NCI-H1105 treated with DMSO at 0.1 percent for 48 hours (cell line): ENCODE results near the gene JOSD2.
A peak's percentile ranks its signal among the peaks of the same experiment; 100 is the strongest.

Source experiments
- DNase-seq: peaks from one replicate; lab custom pipeline; 2025; lab: John Stamatoyannopoulos, UW

Gene JOSD2

GRCh38 chr19:50512999-50513745 lies 2.2 kb upstream of the JOSD2 start:
- DNase-seq, result no peak

GRCh38 chr19:50512112-50512998 lies 1.4 kb upstream of the JOSD2 start:
- DNase-seq, result no peak

- DNase-seq, result peak; percentile 95
Measured at GRCh38 chr19:50510700-50511068, 307 bp downstream of the JOSD2 start.

- no peak for DNase-seq
Measured at GRCh38 chr19:50510121-50510670, 795 bp downstream of the JOSD2 start.

- no peak for DNase-seq
Measured at GRCh38 chr19:50509366-50509765, 1.6 kb downstream of the JOSD2 start.

GRCh38 chr19:50508843-50509190 lies 2.2 kb downstream of the JOSD2 start:
- no peak for DNase-seq

GRCh38 chr19:50507376-50507775 lies 3.6 kb downstream of the JOSD2 start:
- DNase-seq, result no peak

GRCh38 chr19:50506700-50507099 lies 4.3 kb downstream of the JOSD2 start:
- DNase-seq, result no peak

GRCh38 chr19:50505856-50506611 lies 5.0 kb downstream of the JOSD2 start:
- no peak for DNase-seq

GRCh38 chr19:50501568-50502475 lies 9.2 kb downstream of the JOSD2 start:
- DNase-seq, result no peak

- DNase-seq, result no peak
Measured at GRCh38 chr19:50501186-50501567, 9.8 kb downstream of the JOSD2 start.

- no peak for DNase-seq
Measured at GRCh38 chr19:50500753-50501151, 10.2 kb downstream of the JOSD2 start.

- no peak for DNase-seq
Measured at GRCh38 chr19:50500060-50500752, 10.8 kb downstream of the JOSD2 start.

- DNase-seq, result no peak
Measured at GRCh38 chr19:50498219-50499056, 12.6 kb downstream of the JOSD2 start.

GRCh38 chr19:50497022-50497405 lies 14.0 kb downstream of the JOSD2 start:
- no peak for DNase-seq

- DNase-seq, result no peak
Measured at GRCh38 chr19:50496189-50497021, 14.6 kb downstream of the JOSD2 start.

- DNase-seq, result no peak
Measured at GRCh38 chr19:50495020-50495531, 15.9 kb downstream of the JOSD2 start.

GRCh38 chr19:50494186-50495019 lies 16.6 kb downstream of the JOSD2 start:
- no peak for DNase-seq
